LNCaP clone FGC (cell line): ENCODE results near the gene VPS36.
"Not testable (repeated sequence)": the region's sequence is repeated elsewhere in the genome, so short reads cannot be mapped to it uniquely, and the experiment has no call there.

ENCODE experiments used
- DNase-seq: peaks from one replicate; pipeline ENCODE4 v3.0.0-alpha.2; 2011; ENCODE audit warnings: low read depth
- H3K4me3 ChIP-seq: 2 replicates; pipeline ENCODE4 v1.5.1; 2011; ENCODE audit warnings: mild to moderate bottlenecking, low read depth, low read length, control low read depth
- CTCF ChIP-seq: IDR thresholded peaks from 2 replicates; pipeline ENCODE4 v1.5.1; 2012; ENCODE audit warnings: mild to moderate bottlenecking; ENCODE audit not compliant: control insufficient read depth, insufficient read depth; ENCODE audit errors: extremely low read depth

Gene VPS36

GRCh38 chr13:52428295-52428694 lies 22.1 kb downstream of the VPS36 start:
- no peak for TF ChIP-seq CTCF
- no peak for DNase-seq
- no peak overlapping the region for H3K4me3 ChIP-seq

- DNase-seq: no peak
- no peak for TF ChIP-seq CTCF
- H3K4me3 ChIP-seq: no peak overlapping the region
These were observed 29.2 kb downstream of the VPS36 start for GRCh38 chr13:52421216-52421615.

GRCh38 chr13:52419080-52419479 lies 31.4 kb downstream of the VPS36 start:
- TF ChIP-seq CTCF: no peak
- H3K4me3 ChIP-seq: no peak overlapping the region
- no peak for DNase-seq

- no peak for DNase-seq
- no peak overlapping the region for H3K4me3 ChIP-seq
- no peak for TF ChIP-seq CTCF
These were observed 35.5 kb downstream of the VPS36 start for GRCh38 chr13:52414963-52415362.

GRCh38 chr13:52414051-52414450 lies 36.4 kb downstream of the VPS36 start:
- no peak overlapping the region for H3K4me3 ChIP-seq
- no peak for TF ChIP-seq CTCF
- no peak for DNase-seq

- H3K4me3 ChIP-seq: no peak overlapping the region
- TF ChIP-seq CTCF: no peak
- no peak for DNase-seq
These were observed 38.3 kb downstream of the VPS36 start for GRCh38 chr13:52412128-52412527.

- DNase-seq: no peak
- TF ChIP-seq CTCF: no peak
These were observed 38.8 kb downstream of the VPS36 start for GRCh38 chr13:52411629-52412028.

GRCh38 chr13:52408071-52408658 lies 42.3 kb downstream of the VPS36 start:
- DNase-seq, H3K4me3 ChIP-seq: not testable (repeated sequence)

More at GRCh38 chr13:52411629-52412028, 38.8 kb downstream of the VPS36 start:
- no peak overlapping the region for H3K4me3 ChIP-seq

GRCh38 chr13:52407436-52407835 lies 43.0 kb downstream of the VPS36 start:
- DNase-seq, H3K4me3 ChIP-seq: not testable (repeated sequence)
